NCI-H226 (cell line): ENCODE data around the gene PARP12.
A peak's percentile ranks its signal among the peaks of the same experiment; 100 is the strongest.
"Not testable (repeated sequence)": the region's sequence is repeated elsewhere in the genome, so short reads cannot be mapped to it uniquely, and the experiment has no call there.

Experiments
- DNase-seq: peaks from one replicate; pipeline ENCODE4 v3.0.0-alpha.2; 2015

PARP12 gene, protein sequence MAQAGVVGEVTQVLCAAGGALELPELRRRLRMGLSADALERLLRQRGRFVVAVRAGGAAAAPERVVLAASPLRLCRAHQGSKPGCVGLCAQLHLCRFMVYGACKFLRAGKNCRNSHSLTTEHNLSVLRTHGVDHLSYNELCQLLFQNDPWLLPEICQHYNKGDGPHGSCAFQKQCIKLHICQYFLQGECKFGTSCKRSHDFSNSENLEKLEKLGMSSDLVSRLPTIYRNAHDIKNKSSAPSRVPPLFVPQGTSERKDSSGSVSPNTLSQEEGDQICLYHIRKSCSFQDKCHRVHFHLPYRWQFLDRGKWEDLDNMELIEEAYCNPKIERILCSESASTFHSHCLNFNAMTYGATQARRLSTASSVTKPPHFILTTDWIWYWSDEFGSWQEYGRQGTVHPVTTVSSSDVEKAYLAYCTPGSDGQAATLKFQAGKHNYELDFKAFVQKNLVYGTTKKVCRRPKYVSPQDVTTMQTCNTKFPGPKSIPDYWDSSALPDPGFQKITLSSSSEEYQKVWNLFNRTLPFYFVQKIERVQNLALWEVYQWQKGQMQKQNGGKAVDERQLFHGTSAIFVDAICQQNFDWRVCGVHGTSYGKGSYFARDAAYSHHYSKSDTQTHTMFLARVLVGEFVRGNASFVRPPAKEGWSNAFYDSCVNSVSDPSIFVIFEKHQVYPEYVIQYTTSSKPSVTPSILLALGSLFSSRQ

DNA sequence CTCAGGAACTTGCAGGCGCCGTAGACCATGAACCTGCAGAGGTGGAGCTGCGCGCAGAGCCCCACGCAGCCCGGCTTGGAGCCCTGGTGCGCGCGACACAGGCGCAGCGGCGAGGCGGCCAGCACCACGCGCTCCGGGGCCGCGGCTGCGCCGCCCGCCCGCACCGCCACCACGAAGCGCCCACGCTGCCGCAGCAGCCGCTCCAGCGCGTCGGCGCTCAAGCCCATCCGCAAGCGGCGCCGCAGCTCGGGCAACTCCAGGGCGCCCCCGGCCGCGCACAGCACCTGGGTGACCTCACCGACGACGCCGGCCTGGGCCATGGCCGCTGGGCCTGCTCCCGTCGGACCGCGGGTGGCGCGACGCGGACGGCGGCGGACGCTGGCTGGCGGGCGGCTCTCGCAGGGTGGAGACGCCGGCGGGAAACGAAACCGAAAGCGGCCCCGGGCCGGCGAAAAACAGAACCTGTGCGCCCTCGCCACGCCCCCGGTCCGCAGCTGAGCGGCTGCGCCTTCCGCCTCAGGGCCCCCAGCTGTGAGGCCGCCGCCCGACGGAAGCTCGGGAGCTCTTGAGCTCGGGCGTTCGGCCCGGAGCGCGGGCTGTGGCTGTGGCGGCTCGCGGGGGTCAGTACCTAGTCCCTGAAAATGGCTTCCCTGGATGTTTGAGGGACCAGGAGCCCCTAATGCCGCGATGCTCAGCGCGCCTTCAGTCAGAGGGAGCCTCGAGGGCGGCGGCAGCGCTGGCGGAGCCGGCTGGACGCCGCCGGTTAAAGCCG lies at the start of gene PARP12:
PARP12 (minus strand) TSS at position 424 of the 772 bp plus-strand sequence; CDS start at position 320, 104 bp downstream.
- peak; percentile 89 for DNase-seq

DNA sequence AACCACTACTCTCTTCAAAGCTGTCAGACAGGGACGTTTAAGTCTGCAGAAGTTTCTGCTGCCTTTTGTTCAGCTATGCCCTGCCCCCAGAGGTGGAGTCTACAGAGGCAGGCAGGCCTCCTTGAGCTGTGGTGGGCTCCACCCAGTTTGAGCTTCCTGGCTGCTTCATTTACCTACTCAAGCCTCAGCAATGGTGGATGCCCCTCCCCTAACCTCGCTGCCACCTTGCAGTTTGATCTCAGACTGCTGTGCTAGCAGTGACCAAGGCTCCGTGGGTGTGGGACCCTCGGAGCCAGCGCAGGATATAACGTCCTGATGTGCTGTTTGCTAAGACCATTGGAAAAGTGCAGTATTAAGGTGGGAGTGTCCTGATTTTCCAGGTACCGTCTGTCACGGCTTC lies 46.0 kb upstream of the PARP12 start:
- DNase-seq: not testable (repeated sequence)

DNA sequence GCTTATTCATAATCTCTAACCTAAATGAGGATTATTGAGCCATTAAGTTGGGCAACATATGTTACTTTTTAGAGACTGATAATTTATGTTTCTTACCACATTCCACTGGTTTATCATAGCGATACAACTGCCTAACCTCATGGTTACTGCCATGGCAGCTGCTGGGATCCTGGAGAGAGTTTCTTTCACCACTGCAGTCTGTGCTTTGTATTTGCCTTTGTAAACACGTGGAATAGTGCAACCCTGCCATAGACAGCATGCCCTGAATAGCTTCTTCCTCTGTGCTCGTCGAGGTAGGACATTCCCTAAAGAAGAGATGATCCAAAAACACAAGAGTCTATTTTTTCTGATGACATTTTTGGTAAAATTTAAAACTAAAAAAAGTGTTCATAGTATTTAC lies 33.7 kb upstream of the PARP12 start:
- no peak for DNase-seq

DNA sequence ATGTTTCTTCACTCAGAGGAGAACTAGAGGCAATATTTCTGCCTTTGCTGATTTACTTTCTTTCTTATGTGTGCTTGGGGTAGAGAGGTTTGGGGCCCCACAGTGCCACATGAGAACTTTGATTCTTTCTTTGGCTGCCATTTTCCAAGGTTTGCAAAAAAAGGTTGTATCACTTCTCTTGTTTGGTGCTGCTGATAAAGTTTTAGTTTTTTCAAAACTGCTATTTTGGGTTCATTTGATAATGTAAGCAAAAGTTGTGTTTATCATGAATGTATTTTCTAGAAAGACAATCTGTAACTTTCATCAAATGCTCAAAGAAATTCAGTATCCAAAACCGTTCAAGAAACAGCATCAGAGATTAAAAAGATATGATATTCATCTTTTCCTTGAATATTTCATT lies 30.6 kb upstream of the PARP12 start:
- no peak for DNase-seq

DNA sequence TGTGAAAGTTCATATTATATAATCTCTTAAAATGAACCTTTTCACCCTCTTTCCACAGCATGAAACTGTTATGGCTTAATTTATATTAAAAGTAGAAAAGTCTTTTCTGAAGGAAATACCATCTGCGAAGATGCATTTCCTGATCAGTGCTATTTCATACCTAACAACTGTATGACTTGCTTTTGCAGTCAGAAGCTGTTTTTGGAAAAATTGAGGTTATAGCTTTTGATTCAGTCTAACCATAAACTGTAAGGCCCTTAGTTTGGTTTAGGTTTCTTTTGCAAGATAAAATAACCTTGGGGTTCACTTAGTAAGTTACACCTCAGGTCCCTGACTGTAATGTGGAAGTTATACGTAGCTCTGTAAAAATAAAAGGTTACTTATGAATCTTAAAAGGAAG lies 22.7 kb upstream of the PARP12 start:
- no peak for DNase-seq

DNA sequence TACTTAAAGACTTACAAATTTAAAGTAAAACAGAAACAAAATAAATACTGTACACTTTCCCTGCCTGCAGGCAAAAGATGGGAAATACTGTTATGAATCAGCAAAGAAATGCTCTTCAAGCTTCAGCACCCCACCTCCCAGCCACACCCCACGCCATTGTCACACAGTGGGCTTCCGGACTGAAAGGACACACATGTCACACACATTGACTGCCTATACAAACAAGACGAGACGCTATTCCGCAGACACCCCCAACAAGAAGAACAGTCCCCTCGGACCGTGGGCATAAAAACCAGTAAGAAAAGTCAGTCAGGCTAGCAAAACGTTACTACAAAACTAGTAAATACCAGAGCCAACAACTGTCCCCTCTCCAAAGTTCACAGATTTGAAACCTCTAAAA lies 22.2 kb upstream of the PARP12 start:
- DNase-seq: no peak

DNA sequence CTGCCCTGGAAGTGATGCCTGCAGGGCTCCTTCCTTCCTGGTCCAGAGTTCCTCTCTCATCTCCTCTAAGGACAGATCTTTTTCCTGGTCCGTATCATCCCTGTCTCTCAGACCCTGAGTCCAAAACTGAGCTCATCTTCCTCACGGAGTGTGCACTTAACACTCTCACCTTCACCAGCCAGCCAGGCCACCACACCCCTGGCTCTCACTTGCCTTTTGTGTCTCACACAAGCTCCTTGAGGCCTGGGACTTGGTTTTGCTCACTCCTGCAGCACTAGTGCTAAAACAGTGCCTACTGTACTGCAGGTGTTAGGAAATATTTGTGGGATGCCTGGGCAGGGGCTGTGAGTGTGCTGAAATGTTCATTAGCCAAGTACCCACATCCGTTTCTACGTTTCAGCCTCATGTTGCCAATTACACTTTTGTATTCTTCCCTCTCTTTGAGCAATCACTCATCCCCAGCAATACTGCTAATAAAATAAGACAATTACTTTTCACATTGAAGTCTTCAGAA lies 21.4 kb upstream of the PARP12 start:
- no peak for DNase-seq

DNA sequence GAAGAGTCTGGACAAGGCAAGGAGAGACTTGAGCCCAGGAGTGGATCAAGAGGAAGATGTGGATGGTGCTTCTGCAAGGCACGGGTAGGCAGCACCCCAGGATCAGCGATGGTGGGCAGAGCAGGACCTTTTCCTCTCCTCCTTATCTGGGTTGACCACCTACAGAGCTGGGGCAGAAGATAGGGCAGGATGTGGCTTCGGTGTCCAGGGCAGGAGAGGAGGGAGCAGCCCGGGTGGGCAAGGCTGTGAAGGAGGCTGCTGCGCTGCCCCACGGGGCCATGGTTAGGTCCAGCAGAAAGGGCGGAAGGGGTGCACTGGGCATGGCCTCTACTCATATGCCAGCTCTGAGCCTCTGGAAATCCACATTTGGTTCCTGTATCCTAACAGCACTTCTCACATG lies 20.0 kb upstream of the PARP12 start:
- no peak for DNase-seq

DNA sequence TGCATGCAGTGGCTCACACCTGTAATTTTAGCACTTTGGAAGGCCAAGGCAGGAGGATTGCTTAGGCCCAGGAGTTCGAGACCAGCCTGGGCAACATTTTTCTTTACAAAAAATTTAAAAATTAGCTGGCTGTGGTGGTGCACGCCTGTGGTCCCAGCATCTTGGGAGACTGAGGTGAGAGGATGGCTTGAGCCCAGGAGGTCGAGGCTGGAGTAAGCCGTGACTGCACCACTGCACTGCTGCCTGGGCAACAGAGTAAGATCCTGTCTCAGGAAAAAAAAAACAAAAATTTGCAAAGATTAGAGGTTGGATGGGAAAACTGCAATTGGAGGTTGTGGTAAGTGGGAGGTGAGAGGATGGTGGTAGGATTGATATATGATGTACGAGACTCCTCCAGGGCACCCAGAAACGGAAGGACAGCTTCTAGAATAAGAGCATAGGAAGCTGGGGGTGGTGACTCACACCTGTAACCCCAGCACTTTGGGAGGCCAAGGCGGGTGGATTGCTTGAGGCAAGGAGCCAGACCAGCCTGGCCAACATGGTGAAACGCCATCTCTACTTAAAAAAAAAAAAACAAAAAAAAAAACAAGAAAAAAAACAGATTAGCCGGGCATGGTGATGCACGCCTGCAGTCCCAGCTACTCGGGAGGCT lies 19.1 kb upstream of the PARP12 start:
- no peak for DNase-seq

DNA sequence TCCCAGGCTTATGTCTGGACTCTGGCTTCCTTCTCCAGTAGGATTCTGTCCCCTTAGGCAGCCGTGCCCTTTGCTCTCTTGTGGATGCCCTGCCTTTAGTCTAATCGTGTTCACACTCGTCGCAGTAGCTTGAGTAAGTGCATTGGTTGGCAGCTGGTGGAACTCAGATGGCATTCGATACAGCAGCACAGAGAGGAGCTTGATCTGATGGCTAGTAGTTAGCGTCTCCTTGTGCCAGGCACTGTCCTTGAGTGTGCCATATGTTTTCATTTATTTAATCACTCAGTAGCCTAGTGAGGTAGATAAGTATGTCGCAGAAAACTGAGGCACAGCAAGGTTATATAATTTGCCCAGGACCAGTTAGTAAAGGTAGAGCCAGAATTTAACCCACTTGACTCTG lies 18.2 kb upstream of the PARP12 start:
- no peak for DNase-seq

DNA sequence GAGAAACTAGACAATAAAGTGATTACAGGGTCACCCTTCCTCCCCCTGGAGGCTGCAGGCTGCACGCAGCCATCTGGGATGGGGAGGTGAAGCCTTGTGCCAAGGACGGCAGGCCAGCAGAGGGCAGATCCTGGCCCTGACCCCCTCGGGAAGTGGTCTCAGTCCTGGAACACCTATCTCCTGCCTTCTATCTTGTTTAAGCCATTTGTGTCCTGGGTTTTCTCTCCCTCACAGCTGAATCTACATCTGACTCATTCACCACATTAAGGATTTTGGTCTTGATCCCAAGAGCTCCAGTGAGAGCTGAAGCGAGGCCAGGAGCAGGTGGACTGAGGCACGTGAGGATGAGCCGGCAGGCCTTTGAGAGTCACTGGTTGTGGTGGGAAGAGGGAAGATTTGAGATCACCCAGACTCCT lies 16.4 kb upstream of the PARP12 start:
- peak; percentile 27 for DNase-seq

DNA sequence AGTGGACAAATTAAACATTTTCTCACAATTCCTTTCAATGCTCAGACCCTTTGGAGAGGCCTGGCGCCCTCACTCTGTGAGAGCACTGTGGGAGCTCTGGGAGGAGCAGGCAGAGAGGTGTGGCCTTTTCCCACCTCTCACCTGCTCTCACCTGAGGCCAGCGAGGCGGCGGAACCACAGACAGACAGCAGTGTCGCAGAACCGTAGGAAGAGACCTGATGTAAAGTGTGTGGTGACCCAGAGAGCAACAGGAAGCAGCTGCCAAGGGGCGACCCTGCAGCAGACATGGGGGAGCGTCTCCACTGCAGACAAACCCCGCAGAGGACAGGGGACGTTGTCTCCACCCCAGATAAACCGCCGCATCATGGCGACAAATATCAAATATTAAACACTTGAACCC lies 15.6 kb upstream of the PARP12 start:
- no peak for DNase-seq

DNA sequence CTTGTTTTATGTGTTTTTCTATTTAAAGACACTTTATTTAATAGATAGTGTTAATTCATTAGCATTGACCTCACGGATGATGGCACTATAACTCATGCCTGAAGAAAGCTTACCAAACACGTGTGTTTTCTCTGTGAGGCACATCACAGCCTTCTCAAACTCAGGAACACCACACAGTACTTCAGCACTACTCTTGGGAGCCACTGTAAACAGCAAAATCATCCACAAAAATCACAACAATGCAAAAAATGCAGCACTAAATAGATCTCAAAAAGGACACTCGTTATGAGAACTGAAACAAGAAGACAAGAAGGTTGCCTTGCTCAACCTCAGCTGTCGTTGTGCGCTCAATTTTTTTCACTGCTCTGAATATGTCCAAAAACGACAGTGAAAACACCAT lies 12.0 kb upstream of the PARP12 start:
- no peak for DNase-seq

DNA sequence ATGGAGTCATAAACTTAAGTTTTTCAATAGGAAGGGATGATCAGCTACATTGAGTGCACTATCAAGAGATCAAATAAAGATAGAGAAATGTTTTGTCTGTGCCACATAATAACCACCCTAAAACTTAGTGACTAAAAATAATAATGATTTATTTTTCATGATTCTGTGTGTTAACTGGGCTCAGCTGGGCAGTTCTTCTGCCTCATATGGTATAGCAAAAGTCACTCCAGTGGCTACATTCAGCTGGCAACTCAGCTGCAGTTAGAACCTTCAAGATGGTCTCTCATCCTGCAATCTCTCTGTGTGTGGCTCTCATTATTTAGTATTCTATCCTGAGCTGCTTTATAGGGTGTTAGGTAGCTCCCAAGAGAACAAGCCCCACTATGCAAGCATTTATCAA lies 7.8 kb upstream of the PARP12 start:
- no peak for DNase-seq

DNA sequence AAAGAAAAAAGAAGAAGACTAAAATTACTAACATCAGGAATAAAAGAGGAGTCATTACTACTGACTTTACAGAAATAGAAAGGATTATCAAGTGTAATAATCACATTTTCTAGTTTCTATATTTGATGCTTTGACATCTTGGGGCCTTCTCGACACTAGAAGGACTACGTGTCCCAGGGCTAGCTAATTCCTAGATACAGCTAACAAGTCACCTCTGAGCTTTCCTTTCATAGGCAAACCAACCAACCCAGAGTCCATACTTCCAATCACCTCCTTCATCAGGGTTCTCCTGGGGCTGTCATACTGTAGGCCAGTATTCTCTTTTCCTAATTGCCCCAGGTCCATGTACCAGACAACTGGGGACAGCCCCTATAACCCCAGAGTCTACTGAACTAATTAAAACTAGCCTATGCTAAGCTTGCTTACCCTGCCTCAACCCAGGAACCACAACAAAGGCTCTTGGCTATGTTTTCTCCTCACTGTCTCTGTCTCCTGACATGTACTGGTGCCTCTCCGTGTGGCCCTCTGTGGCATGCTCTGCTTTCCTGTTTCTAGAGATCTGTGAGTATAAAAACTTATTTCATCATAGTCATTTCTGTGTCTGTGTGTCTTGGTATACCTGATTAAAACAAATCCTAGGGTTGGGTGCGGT lies 6.7 kb upstream of the PARP12 start:
- DNase-seq: no peak

DNA sequence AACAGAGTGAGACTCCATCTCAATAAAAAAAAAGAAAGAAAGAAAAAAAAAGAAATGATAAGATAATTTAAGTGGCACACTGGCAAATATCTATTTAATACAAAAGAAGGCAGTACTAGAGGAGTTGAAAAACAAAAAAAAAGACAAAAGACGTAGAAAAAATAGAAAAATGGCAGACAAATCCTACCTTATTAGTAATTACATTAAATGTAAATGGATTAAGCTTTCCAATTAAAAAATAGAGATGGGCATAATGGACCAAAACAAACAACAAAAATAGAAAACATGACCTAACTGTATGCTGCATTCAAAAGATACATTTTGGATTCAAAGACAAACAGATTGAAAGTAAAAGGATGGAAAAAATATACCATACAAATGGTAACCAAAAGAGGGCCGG lies 5.3 kb upstream of the PARP12 start:
- no peak for DNase-seq

DNA sequence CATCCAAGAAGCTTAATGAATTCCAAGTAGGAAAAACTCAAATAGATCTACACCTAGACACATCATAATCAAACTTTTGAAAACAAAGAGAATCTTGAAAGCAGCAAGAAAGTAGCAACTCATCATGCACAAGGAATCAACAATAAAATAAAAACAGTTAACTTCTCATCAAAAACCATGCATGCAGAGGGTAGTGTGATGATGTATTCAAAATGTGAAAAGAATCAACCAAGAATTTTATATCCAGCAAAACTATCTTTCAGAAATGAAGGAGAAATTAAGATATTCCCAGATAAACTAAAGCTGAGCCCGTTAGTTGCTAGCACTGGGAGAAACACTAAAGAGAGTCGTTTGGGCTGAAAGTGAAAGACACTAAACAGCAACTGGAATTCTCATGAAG lies 4.3 kb upstream of the PARP12 start:
- DNase-seq: no peak

DNA sequence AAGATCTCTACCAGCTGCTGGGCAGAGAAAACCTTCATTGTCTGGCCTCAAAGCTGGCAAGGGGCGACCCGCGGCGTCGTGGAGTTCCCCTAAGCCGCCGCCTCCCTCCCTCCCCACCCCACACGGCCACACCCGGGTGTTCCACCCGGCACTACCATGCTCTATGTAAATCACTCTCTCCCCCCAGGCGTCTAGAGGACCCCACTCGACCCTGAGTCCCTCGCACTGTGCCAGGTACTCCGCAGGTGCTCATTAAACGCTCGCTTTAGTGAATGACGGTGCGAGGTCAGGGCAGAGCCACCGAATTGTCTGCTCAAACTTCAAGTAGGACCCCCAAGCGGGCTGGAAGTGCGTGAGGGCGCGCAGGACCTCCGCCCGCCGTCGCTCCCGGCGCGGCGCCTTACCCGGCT lies 628 bp downstream of the PARP12 start:
- DNase-seq: no peak

DNA sequence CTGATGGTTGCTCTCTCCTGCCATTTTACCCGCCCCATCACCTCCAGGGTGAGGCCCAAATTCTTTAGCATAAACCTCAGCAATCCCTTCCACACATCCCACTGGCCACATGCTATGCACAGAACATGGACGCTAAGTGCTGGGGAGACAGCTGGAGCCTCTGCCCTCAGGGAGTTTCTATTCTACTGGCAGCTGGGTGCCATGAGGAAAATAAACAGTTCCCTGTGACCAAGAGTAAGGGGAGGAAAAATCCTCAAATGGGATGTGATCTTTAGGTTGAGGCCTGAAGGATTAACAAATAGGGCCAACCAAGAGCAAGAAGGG lies 1.2 kb downstream of the PARP12 start:
- DNase-seq: peak; percentile 65

DNA sequence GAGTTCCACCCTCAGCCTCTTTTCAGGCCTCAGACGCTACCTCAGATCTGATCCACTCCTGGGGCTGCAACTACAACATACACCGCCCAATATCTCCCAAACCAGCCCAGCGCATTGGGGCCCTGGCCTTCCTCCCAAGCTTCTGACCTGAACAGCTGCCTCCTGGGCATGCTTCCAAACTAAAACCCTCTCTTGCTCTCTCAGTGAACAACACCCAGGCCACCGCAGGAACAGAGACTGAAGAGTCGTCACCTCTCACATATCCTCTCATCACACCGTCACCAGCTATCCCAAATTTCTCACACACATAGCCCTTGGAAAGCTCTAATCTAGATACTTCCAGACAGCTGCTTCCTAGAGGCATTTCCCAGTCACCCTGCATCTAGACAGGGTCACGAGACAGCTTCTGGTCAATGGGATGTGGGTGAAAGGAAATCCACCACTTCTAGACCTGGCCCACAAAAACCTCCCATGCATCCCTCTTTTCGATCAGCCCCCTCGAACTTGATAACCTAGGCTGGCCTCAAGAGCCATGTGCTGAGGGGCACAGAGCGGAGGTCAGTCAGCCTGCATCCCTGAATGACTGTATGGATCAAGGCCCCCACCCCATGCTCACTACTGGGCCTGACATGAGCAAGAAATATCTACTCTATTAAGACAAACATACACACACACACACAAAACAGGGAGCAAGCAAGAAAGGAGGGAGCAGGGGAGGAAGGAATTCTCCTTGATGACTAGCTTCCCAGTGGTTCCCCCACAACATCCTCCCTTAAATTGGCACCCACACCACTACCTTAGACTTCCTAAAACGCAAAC lies 1.8 kb downstream of the PARP12 start:
- no peak for DNase-seq

DNA sequence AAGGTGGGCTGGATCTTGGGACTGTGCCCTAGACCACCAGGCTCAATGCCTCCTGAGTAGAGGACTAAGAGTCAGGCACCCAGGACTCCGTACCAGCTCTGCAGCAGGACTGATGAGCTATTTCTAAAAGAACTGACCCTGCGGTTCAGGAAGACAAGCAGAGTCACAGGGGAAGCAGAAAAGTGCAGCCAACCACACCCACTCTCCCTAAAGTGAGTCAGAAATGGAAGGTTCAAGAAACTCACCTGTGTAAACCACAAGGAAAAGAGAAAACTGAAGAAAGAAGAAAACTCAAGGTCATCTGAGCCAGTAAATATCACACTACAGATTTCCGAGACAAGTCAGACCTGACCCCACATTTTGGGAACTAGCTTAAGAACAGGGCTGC lies 2.5 kb downstream of the PARP12 start:
- peak; percentile 58 for DNase-seq
